Ecto neural progenitor cell (in vitro differentiated cells): ENCODE results near the gene CTNND2.
"Not testable (repeated sequence)": the region's sequence is repeated elsewhere in the genome, so short reads cannot be mapped to it uniquely, and the experiment has no call there.

Experiments
- DNase-seq: peaks from one replicate; pipeline ENCODE4 v3.0.0-alpha.2; 2018; ENCODE audit warnings: low spot score

The CTNND2 gene

DNA sequence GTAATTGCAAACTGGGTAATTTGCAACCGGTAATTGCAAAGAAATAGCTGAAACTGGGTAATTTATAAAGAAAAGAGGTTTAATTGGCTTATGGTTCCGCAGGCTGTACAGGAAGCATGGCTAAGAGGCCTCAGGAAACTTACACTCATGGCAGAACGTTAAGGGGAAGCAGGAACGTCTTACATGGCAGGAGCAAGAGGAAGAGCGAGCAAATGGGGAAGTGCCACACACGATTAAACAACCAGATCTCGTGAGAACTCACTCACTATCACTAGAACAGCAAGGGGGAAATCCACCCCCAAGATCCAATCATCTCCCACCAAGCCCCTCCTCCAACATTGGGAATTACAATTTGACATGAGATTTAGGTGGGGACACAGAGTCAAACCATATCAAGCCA lies 590.6 kb downstream of the CTNND2 start:
- DNase-seq: not testable (repeated sequence)

- DNase-seq: no peak
These were observed 592.5 kb downstream of the CTNND2 start for GRCh38 chr5:11311731-11312130.

DNA sequence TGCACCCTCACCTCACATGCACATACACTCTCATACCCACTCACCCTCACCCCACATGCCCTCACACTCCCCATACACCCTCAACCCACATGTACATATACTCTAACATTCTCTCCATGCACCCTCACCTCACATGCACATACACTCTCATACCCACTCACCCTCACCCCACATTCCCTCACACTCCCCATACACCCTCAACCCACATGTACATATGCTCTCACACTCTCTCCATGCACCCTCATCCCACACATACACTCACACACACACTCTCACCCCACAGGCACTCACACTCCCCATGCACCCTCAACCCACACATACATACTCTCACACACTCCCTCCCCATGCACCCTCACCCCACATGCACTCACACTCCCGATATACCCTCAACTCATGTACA lies 593.0 kb downstream of the CTNND2 start:
- no peak for DNase-seq

- DNase-seq: no peak
These were observed 594.1 kb downstream of the CTNND2 start for GRCh38 chr5:11310158-11310557.

DNA sequence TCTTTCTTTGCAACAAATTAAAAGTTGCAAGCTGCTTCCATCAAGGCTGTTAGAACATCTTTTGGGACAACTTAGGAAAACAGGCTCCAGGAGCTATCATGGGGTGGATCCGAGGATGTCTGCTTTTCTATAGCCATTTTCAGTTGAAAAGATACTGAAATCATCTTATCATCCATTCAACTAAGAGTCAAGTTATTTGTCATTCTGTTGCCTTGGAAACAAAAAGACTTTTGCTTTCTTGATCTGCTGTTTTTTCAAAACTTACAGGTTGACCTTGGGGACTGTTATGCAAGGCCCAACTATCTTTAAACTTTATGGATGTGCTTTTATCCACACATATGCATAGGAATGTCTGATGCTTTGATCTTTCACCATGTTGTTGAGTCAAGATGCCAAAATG lies 597.9 kb downstream of the CTNND2 start:
- no peak for DNase-seq

- no peak for DNase-seq
These were observed 599.0 kb downstream of the CTNND2 start for GRCh38 chr5:11305245-11305644.

DNA sequence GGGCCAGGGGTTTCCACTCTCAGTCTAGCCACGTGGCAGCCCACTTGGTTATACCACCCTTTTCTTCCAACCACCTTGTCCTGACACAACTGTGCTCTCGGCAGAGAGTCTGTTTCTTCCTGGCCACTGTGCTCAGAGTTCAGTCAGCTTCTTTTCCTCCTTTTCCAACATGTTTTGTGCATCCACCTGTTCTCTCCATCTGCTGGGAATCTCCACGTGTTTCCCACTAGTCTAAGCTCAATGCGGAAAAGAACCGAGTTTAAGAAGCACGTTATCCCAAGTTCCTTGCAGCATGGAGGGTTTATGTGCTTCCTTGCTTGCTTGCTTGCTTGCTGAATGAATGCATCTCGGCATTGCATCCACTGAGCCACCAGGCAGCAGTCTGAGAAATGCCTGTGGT lies 599.6 kb downstream of the CTNND2 start:
- DNase-seq: no peak

DNA sequence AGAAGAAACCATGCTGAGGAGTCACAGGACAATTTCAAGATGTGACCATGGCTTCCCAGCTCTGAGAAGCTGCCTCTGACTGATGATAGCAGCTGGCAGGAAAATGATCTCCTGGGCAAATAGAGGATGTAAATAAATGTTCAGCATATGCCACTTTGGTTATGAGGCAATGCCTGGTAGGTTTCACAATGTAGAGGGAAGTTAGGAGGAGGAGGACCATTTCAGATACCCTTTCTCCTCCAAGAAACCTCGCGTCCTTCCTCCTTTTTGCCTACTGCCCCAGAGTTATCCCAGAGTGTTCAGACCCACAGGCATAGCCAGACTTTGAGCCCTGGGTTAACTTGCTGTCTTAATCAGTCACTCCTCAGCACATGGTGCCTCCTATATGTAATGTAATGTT lies 601.6 kb downstream of the CTNND2 start:
- DNase-seq: no peak

DNA sequence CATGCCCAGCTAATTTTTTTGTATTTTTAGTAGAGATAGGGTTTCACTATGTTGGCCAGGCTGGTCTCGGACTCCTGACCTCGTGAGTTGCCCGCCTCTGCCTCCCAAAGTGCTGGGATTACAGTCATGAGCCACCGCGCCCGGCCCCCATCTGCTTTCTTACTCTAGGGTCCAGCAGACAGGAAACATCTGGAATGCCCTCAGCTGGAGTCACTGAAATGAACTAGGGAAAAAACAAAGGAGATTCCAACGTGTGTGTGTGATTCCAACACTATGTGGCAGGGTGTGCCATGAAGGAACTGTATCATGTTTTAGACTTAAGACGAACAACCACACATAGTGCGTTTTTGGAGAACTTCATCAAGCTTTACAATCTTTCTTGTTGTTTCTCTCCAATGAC lies 603.1 kb downstream of the CTNND2 start:
- no peak for DNase-seq

- no peak for DNase-seq
These were observed 603.5 kb downstream of the CTNND2 start for GRCh38 chr5:11300736-11301135.

- DNase-seq: no peak
These were observed 605.4 kb downstream of the CTNND2 start for GRCh38 chr5:11298877-11299276.

GRCh38 chr5:11293523-11293922 lies 610.7 kb downstream of the CTNND2 start:
- DNase-seq: no peak

- DNase-seq: no peak
These were observed 611.4 kb downstream of the CTNND2 start for GRCh38 chr5:11292648-11293356.

- DNase-seq: no peak
These were observed 614.5 kb downstream of the CTNND2 start for GRCh38 chr5:11289733-11290132.

- no peak for DNase-seq
These were observed 615.0 kb downstream of the CTNND2 start for GRCh38 chr5:11289208-11289607.

- DNase-seq: no peak
These were observed 622.4 kb downstream of the CTNND2 start for GRCh38 chr5:11281842-11282241.

GRCh38 chr5:11277323-11277722 lies 626.9 kb downstream of the CTNND2 start:
- DNase-seq: no peak

- no peak for DNase-seq
These were observed 630.9 kb downstream of the CTNND2 start for GRCh38 chr5:11273180-11273903.

DNA sequence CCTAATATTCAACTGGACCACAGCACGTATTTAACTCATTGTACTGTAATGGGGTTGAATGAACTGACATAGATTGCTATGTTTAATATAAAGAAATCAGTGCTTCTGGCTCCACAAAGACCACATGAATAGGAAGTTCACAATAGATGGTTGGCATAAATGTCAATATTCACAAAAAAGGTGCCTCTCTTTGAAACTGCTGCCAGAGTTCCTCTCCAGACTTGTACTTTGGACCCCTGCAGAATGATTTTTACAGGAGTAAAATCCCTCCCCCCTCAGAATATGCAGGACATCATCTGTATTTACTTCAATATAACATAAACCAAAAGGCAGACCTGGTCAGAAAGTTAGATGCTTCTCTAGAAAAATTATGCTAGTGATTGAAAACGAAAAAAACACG lies 634.7 kb downstream of the CTNND2 start:
- no peak for DNase-seq

- DNase-seq: no peak
These were observed 635.4 kb downstream of the CTNND2 start for GRCh38 chr5:11268891-11269290.

GRCh38 chr5:11266331-11266730 lies 637.9 kb downstream of the CTNND2 start:
- no peak for DNase-seq

- no peak for DNase-seq
These were observed 643.0 kb downstream of the CTNND2 start for GRCh38 chr5:11261241-11261640.

GRCh38 chr5:11258001-11258400 lies 646.2 kb downstream of the CTNND2 start:
- no peak for DNase-seq

- DNase-seq: no peak
These were observed 651.7 kb downstream of the CTNND2 start for GRCh38 chr5:11252523-11252922.
